Trophoblast cell (in vitro differentiated cells and primary cell): ENCODE measurements around the gene KRT75.

Experiments
- DNase-seq, 2 donors: peaks; one replicate each; pipeline ENCODE4 v3.0.0-alpha.2; 2016
- H2AFZ ChIP-seq: 2 replicates; pipeline ENCODE4 v1.6.1; 2013; ENCODE audit warnings: low read length, moderate library complexity, mild to moderate bottlenecking; ENCODE audit not compliant: insufficient read depth, poor library complexity
- H2AK5ac ChIP-seq: 2 replicates; pipeline ENCODE4 v1.6.1; 2013; ENCODE audit warnings: mild to moderate bottlenecking, low read length
- H2BK120ac ChIP-seq: 2 replicates; pipeline ENCODE4 v1.6.1; 2013; ENCODE audit warnings: low read length, mild to moderate bottlenecking, moderate library complexity; ENCODE audit not compliant: insufficient read depth, poor library complexity
- H2BK12ac ChIP-seq: 2 replicates; pipeline ENCODE4 v1.6.1; 2013; ENCODE audit warnings: mild to moderate bottlenecking, low read length, moderate library complexity
- H2BK5ac ChIP-seq: 2 replicates; pipeline ENCODE4 v1.6.1; 2013; ENCODE audit warnings: low read length, low read depth, moderate library complexity, mild to moderate bottlenecking; ENCODE audit not compliant: poor library complexity
- H3K14ac ChIP-seq: 2 replicates; pipeline ENCODE4 v1.6.1; 2013; ENCODE audit warnings: mild to moderate bottlenecking, low read length
- H3K18ac ChIP-seq: 2 replicates; pipeline ENCODE4 v1.6.1; 2013; ENCODE audit warnings: mild to moderate bottlenecking, low read length
- H3K23ac ChIP-seq: 2 replicates; pipeline ENCODE4 v1.6.1; 2013; ENCODE audit warnings: low read length
- H3K27ac ChIP-seq: 2 replicates; pipeline ENCODE4 v1.5.1; 2013; ENCODE audit warnings: low read depth, mild to moderate bottlenecking, inconsistent platforms, low read length, moderate library complexity
- H3K27me3 ChIP-seq: 2 replicates; pipeline ENCODE4 v1.6.1; 2013; ENCODE audit warnings: inconsistent platforms, mild to moderate bottlenecking, low read length, moderate library complexity; ENCODE audit not compliant: insufficient read depth
- H3K36me3 ChIP-seq, 2 experiments: 1 replicate in 1 of 2; 2 replicates in 1 of 2; pipeline ENCODE4 v1.6.1; 2013; ENCODE audit warnings: low read length in 2 of 2, mild to moderate bottlenecking in 2 of 2, moderate library complexity in 1 of 2; ENCODE audit not compliant: insufficient read depth in 2 of 2, control insufficient read depth in 1 of 2
- H3K4ac ChIP-seq: 2 replicates; pipeline ENCODE4 v1.6.1; 2013; ENCODE audit warnings: low read depth, mild to moderate bottlenecking, low read length, moderate library complexity
- H3K4me1 ChIP-seq, 2 experiments: 1 replicate in 1 of 2; 2 replicates in 1 of 2; pipeline ENCODE4 v1.6.1; 2013; ENCODE audit warnings: low read length in 2 of 2, mild to moderate bottlenecking in 2 of 2, moderate library complexity in 1 of 2; ENCODE audit not compliant: insufficient read depth in 2 of 2, control insufficient read depth in 1 of 2
- H3K4me2 ChIP-seq: 2 replicates; pipeline ENCODE4 v1.6.1; 2013; ENCODE audit warnings: inconsistent platforms, mild to moderate bottlenecking, low read length, moderate library complexity
- H3K4me3 ChIP-seq: 2 replicates; pipeline ENCODE4 v1.5.1; 2013; ENCODE audit warnings: mild to moderate bottlenecking, low read depth, low read length, inconsistent platforms
- H3K79me1 ChIP-seq: one replicate; pipeline ENCODE4 v1.6.1; 2013; ENCODE audit warnings: low read length
- H3K79me2 ChIP-seq: 2 replicates; pipeline ENCODE4 v1.6.1; 2013; ENCODE audit warnings: low read length, mild to moderate bottlenecking; ENCODE audit not compliant: control insufficient read depth, insufficient read depth, poor library complexity
- H3K9ac ChIP-seq: 2 replicates; pipeline ENCODE4 v1.6.1; 2013; ENCODE audit warnings: mild to moderate bottlenecking, low read length
- H3K9me3 ChIP-seq: 2 replicates; pipeline ENCODE4 v1.6.1; 2013; ENCODE audit warnings: low read depth, mild to moderate bottlenecking, control low read depth, inconsistent platforms, low read length; ENCODE audit not compliant: insufficient read depth
- H4K12ac ChIP-seq: 2 replicates; pipeline ENCODE4 v1.6.1; 2013; ENCODE audit warnings: low read depth, mild to moderate bottlenecking, low read length, moderate library complexity
- H4K8ac ChIP-seq: 2 replicates; pipeline ENCODE4 v1.6.1; 2013; ENCODE audit warnings: low read depth, mild to moderate bottlenecking, low read length, moderate library complexity
- H4K91ac ChIP-seq: one replicate; pipeline ENCODE4 v1.6.1; 2013; ENCODE audit warnings: low read depth, mild to moderate bottlenecking, low read length, moderate library complexity
- WGBS: extraction: QIAGEN DNeasy Blood & Tissue Kit; methylation state at CpG from one replicate; pipeline ENCODE4 v1.1.7; 2013; ENCODE audit warnings: missing lambda C conversion rate; ENCODE audit not compliant: insufficient read length, insufficient coverage; ENCODE audit errors: extremely low coverage; 5-methylcytosine and 5-hydroxymethylcytosine counted together

The KRT75 gene

GRCh38 chr12:52437508-52437907 is 3.3 kb upstream of the KRT75 start:
- peak overlapping the region; percentile 32 for H4K8ac ChIP-seq
- H3K9ac ChIP-seq, result no peak overlapping the region
- H3K4me2 ChIP-seq, result no peak overlapping the region
- peak overlapping the region; percentile 76 for H2BK12ac ChIP-seq
- no peak for DNase-seq
- H3K27me3 ChIP-seq, result no peaks in the 10 kb centered on the region
- peak overlapping the region; percentile 81 for H2AK5ac ChIP-seq
- peak overlapping the region; percentile 72 for H2BK5ac ChIP-seq
- peak overlapping the region; percentile 43 for H3K4ac ChIP-seq
- H2AFZ ChIP-seq, result no peak overlapping the region
- H3K23ac ChIP-seq, result no peak overlapping the region
- no peak overlapping the region for H3K4me3 ChIP-seq
- H4K91ac ChIP-seq, result peak overlapping the region; percentile 92
- H2BK120ac ChIP-seq, result peak overlapping the region; percentile 94
- H3K79me1 ChIP-seq, result peaks cover 51% of the 10 kb centered on the region
- peak overlapping the region; percentile 61 for H3K18ac ChIP-seq
- peak overlapping the region; percentile 83 for H3K27ac ChIP-seq
- H3K4me1 ChIP-seq, result peaks cover 37 to 50% of the 10 kb centered on the region in 2 experiments
- peak overlapping the region; percentile 86 for H3K14ac ChIP-seq
- H4K12ac ChIP-seq, result no peak overlapping the region
- no CpG with 5 or more reads among the region's 9 CpGs for WGBS
- no peaks in the 10 kb centered on the region for H3K36me3 ChIP-seq
- H3K79me2 ChIP-seq, result peaks cover 2% of the 10 kb centered on the region
- no peaks in the 10 kb centered on the region for H3K9me3 ChIP-seq

DNA sequence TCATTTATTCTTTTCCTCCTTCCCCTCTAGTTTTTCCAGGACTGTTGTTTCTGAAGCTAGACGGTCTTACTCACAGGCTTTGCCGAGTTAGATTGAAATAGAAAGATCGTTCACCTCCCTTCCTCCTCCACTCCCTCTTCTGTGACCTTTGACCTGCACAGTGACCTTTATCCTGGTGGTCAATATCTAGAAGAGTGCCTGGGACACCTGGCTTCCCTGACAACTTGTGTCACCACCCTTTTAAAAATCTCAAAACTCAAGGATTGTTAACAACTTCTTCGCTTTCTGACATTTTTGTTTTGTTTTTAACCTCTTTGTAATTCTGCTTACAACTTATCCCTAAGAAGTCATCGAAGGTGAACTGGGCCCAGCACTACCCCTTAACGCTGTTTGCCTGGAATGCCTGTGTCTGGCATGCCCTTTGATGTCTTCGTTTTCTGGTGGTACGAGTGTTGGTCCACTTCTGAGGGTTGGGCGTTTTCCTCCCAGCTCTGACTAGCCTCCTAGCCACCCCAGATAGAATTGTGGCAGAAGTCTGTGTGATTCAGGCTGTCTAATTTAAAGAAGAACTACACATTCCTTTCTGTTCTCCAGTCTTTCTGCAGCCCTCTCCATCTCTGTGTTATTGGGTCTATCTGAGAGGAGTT is 2.8 kb upstream of the KRT75 start:
- Histone ChIP-seq H4K12ac (no peak overlapping the region), H2AK5ac (no peak overlapping the region), H3K18ac (no peak overlapping the region), H3K27me3 (no peaks in the 10 kb centered on the region), H3K4ac (no peak overlapping the region), H2BK120ac (peak overlapping the region; percentile 94), H4K8ac (no peak overlapping the region), H3K23ac (no peak overlapping the region), H3K14ac (no peak overlapping the region), H2BK5ac (peak overlapping the region; percentile 72), H3K9ac (no peak overlapping the region), H3K4me3 (no peak overlapping the region), H3K36me3 (no peaks in the 10 kb centered on the region), H4K91ac (peak overlapping the region; percentile 92), H3K9me3 (no peaks in the 10 kb centered on the region), H2BK12ac (peak overlapping the region; percentile 21), H3K27ac (peak overlapping the region; percentile 83), H3K4me1 (peaks cover 34 to 44% of the 10 kb centered on the region in 2 experiments), H3K4me2 (no peak overlapping the region), H3K79me2 (peaks cover 2% of the 10 kb centered on the region), H3K79me1 (peaks cover 46% of the 10 kb centered on the region), H2AFZ (no peak overlapping the region)
- DNase-seq, result peak in 1 of 2 donors; percentile 15
- WGBS, result no CpG with 5 or more reads among the region's 9 CpGs

GRCh38 chr12:52436000-52436827 is 2.0 kb upstream of the KRT75 start:
- no peak overlapping the region for H3K9ac ChIP-seq
- peak overlapping the region; percentile 8 for H2AFZ ChIP-seq
- H3K4me1 ChIP-seq, result peaks cover 29 to 39% of the 10 kb centered on the region in 2 experiments
- no peak overlapping the region for H3K23ac ChIP-seq
- H4K12ac ChIP-seq, result no peak overlapping the region
- no peak for DNase-seq
- WGBS, result no CpG with 5 or more reads among the region's 9 CpGs
- peak overlapping the region; percentile 75 for H2BK120ac ChIP-seq
- H3K4me2 ChIP-seq, result no peak overlapping the region
- no peaks in the 10 kb centered on the region for H3K27me3 ChIP-seq
- H4K91ac ChIP-seq, result peak overlapping the region; percentile 74
- H2BK5ac ChIP-seq, result peak overlapping the region; percentile 75
- peak overlapping the region; percentile 83 for H3K27ac ChIP-seq
- H3K79me1 ChIP-seq, result peaks cover 46% of the 10 kb centered on the region
- peak overlapping the region; percentile 95 for H2AK5ac ChIP-seq
- peaks cover 2% of the 10 kb centered on the region for H3K79me2 ChIP-seq
- H3K36me3 ChIP-seq, result no peaks in the 10 kb centered on the region
- H2BK12ac ChIP-seq, result peak overlapping the region; percentile 90
- peak overlapping the region; percentile 43 for H3K18ac ChIP-seq
- H3K9me3 ChIP-seq, result no peaks in the 10 kb centered on the region
- no peak overlapping the region for H3K4me3 ChIP-seq
- peak overlapping the region; percentile 56 for H3K4ac ChIP-seq
- H3K14ac ChIP-seq, result peak overlapping the region; percentile 30
- H4K8ac ChIP-seq, result peak overlapping the region; percentile 35

DNA sequence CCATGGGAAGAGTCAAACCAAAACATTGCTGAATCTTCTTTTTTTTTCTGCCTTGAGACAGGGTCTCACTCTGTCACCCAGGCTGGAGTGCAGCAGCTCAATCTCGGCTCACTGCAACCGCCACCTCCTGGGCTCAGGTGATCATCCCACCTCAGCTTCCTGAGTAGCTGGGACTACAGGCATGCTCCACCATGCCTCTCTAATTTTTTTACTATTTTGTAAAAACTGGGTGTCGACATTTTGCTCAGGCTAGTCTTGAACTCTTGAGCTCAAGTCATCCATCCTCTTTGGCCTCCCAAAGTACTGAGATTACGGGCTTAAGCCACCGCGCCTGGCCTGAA is 1.5 kb upstream of the KRT75 start:
- H4K12ac ChIP-seq, result no peak overlapping the region
- H3K27ac ChIP-seq, result peak overlapping the region; percentile 83
- H3K79me2 ChIP-seq, result peaks cover 2% of the 10 kb centered on the region
- H4K91ac ChIP-seq, result peak overlapping the region; percentile 74
- H2BK120ac ChIP-seq, result peak overlapping the region; percentile 75
- no peak for DNase-seq
- peak overlapping the region; percentile 30 for H3K14ac ChIP-seq
- H2AFZ ChIP-seq, result peak overlapping the region; percentile 8
- no peak overlapping the region for H3K4me2 ChIP-seq
- no peak overlapping the region for H3K23ac ChIP-seq
- H2BK5ac ChIP-seq, result peak overlapping the region; percentile 75
- H3K18ac ChIP-seq, result no peak overlapping the region
- no CpG with 5 or more reads among the region's 6 CpGs for WGBS
- no peak overlapping the region for H3K4ac ChIP-seq
- H2AK5ac ChIP-seq, result peak overlapping the region; percentile 95
- peak overlapping the region; percentile 35 for H4K8ac ChIP-seq
- peak overlapping the region; percentile 90 for H2BK12ac ChIP-seq
- H3K4me1 ChIP-seq, result peaks cover 25 to 34% of the 10 kb centered on the region in 2 experiments
- H3K36me3 ChIP-seq, result no peaks in the 10 kb centered on the region
- H3K9ac ChIP-seq, result no peak overlapping the region
- no peaks in the 10 kb centered on the region for H3K27me3 ChIP-seq
- H3K9me3 ChIP-seq, result no peaks in the 10 kb centered on the region
- H3K4me3 ChIP-seq, result no peak overlapping the region
- H3K79me1 ChIP-seq, result peaks cover 41% of the 10 kb centered on the region
